H9 (cell line): ENCODE measurements around the gene CCSER1. TPM values are rescaled to one million over a fixed set of nuclear protein-coding genes. Genes with fewer than 3 reads are reported as not detected.
"Not testable (repeated sequence)": the region's sequence is repeated elsewhere in the genome, so short reads cannot be mapped to it uniquely, and the experiment has no call there.

Experiments used
- DNase-seq: peaks from one replicate; pipeline ENCODE4 v3.0.0-alpha.2; 2017
- H2AFZ ChIP-seq: one replicate; pipeline ENCODE4 v1.6.1; 2013; ENCODE audit warnings: mild to moderate bottlenecking, low read length, control low read depth, moderate library complexity
- H2AK5ac ChIP-seq: 2 replicates; pipeline ENCODE4 v1.6.1; 2013; ENCODE audit warnings: low read length, control low read depth, mixed read lengths; ENCODE audit not compliant: insufficient read length
- H2BK120ac ChIP-seq: one replicate; pipeline ENCODE4 v1.6.1; 2013; ENCODE audit warnings: low read depth, mild to moderate bottlenecking, low read length, control low read depth, inconsistent platforms; ENCODE audit not compliant: poor library complexity, severe bottlenecking
- H2BK12ac ChIP-seq: 2 replicates; pipeline ENCODE4 v1.6.1; 2013; ENCODE audit warnings: low read length, control low read depth, mixed read lengths, low read depth; ENCODE audit not compliant: insufficient read length
- H2BK15ac ChIP-seq: 2 replicates; pipeline ENCODE4 v1.6.1; 2013; ENCODE audit warnings: low read depth, low read length, control low read depth
- H2BK20ac ChIP-seq: one replicate; pipeline ENCODE4 v1.6.1; 2013; ENCODE audit warnings: low read depth, mild to moderate bottlenecking, low read length, control low read depth, inconsistent platforms; ENCODE audit not compliant: poor library complexity, severe bottlenecking
- H2BK5ac ChIP-seq: 2 replicates; pipeline ENCODE4 v1.6.1; 2013; ENCODE audit warnings: low read length, control low read depth, mixed read lengths; ENCODE audit not compliant: insufficient read length
- H3K14ac ChIP-seq: 2 replicates; pipeline ENCODE4 v1.6.1; 2013; ENCODE audit warnings: low read length, control low read depth; ENCODE audit not compliant: insufficient read depth
- H3K18ac ChIP-seq: 2 replicates; pipeline ENCODE4 v1.6.1; 2013; ENCODE audit warnings: low read depth, mild to moderate bottlenecking, mixed read lengths, low read length, control low read depth; ENCODE audit not compliant: insufficient read length
- H3K23ac ChIP-seq: 2 replicates; pipeline ENCODE4 v1.6.1; 2013; ENCODE audit warnings: low read length, control low read depth, mixed read lengths, low read depth; ENCODE audit not compliant: insufficient read length
- H3K23me2 ChIP-seq: 2 replicates; pipeline ENCODE4 v1.6.1; 2013; ENCODE audit warnings: low read depth, mild to moderate bottlenecking, mixed read lengths, low read length, control low read depth; ENCODE audit not compliant: insufficient read length, poor library complexity, severe bottlenecking
- H3K27ac ChIP-seq: 2 replicates; pipeline ENCODE4 v1.5.1; 2013; ENCODE audit warnings: low read length, control low read depth, mixed read lengths, low read depth; ENCODE audit not compliant: insufficient read length
- H3K27me3 ChIP-seq: 2 replicates; pipeline ENCODE4 v1.6.1; 2013; ENCODE audit warnings: low read length, control low read depth, inconsistent platforms; ENCODE audit not compliant: insufficient read depth
- H3K4ac ChIP-seq: 2 replicates; pipeline ENCODE4 v1.6.1; 2013; ENCODE audit warnings: low read depth, mild to moderate bottlenecking, control low read depth, inconsistent platforms, low read length, moderate library complexity
- H3K4me1 ChIP-seq: 2 replicates; pipeline ENCODE4 v1.6.1; 2013; ENCODE audit warnings: low read length, control low read depth, inconsistent platforms; ENCODE audit not compliant: insufficient read depth
- H3K4me2 ChIP-seq: 2 replicates; pipeline ENCODE4 v1.6.1; 2013; ENCODE audit warnings: low read length, control low read depth, mixed read lengths; ENCODE audit not compliant: insufficient read length, insufficient read depth
- H3K56ac ChIP-seq: 2 replicates; pipeline ENCODE4 v1.6.1; 2013; ENCODE audit warnings: low read depth, mild to moderate bottlenecking, mixed read lengths, low read length, control low read depth; ENCODE audit not compliant: insufficient read length
- H3K79me1 ChIP-seq: 2 replicates; pipeline ENCODE4 v1.6.1; 2013; ENCODE audit warnings: low read depth, mild to moderate bottlenecking, moderate library complexity, low read length, control low read depth, inconsistent platforms; ENCODE audit not compliant: insufficient read depth, poor library complexity, severe bottlenecking
- H3K79me2 ChIP-seq: 2 replicates; pipeline ENCODE4 v1.6.1; 2013; ENCODE audit warnings: low read length, control low read depth, inconsistent platforms; ENCODE audit not compliant: insufficient read depth
- H3K9ac ChIP-seq: 2 replicates; pipeline ENCODE4 v1.6.1; 2013; ENCODE audit warnings: low read length, control low read depth, mixed read lengths; ENCODE audit not compliant: insufficient read length; ENCODE audit errors: extremely low read depth
- H3K9me3 ChIP-seq: one replicate; pipeline ENCODE4 v1.6.1; 2013; ENCODE audit warnings: low read depth, low read length, inconsistent platforms; ENCODE audit not compliant: control insufficient read depth
- H3T11ph ChIP-seq: one replicate; pipeline ENCODE4 v1.6.1; 2013; ENCODE audit warnings: mild to moderate bottlenecking, low read length, control low read depth, inconsistent platforms
- H4K20me1 ChIP-seq: one replicate; pipeline ENCODE4 v1.6.1; 2013; ENCODE audit not compliant: control insufficient read depth, insufficient read length, insufficient read depth
- H4K5ac ChIP-seq: 2 replicates; pipeline ENCODE4 v1.6.1; 2013; ENCODE audit warnings: low read depth, mild to moderate bottlenecking, mixed read lengths, low read length, control low read depth; ENCODE audit not compliant: insufficient read length
- H4K8ac ChIP-seq: replicated peaks from 2 replicates; pipeline ENCODE4 v1.6.1; 2013; ENCODE audit warnings: low read length, control low read depth, mixed read lengths, low read depth; ENCODE audit not compliant: insufficient read length
- H4K91ac ChIP-seq: 2 replicates; pipeline ENCODE4 v1.6.1; 2013; ENCODE audit warnings: low read depth, mild to moderate bottlenecking, moderate library complexity, mixed read lengths, low read length, control low read depth; ENCODE audit not compliant: insufficient read length
- H3K27ac Mint-ChIP-seq, 3 experiments: 2 replicates in 2 of 3; 3 replicates in 1 of 3; pipeline ENCODE4 v1.8.0; 2020 to 2021; ENCODE audit warnings: mixed read lengths in 3 of 3, mild to moderate bottlenecking in 1 of 3, moderate library complexity in 1 of 3
- H3K27me3 Mint-ChIP-seq: 2 replicates; pipeline ENCODE4 v1.8.0; 2021; ENCODE audit warnings: low read depth, mild to moderate bottlenecking, moderate library complexity, mixed read lengths
- H3K36me3 Mint-ChIP-seq, 3 experiments: 2 replicates in 2 of 3; 3 replicates in 1 of 3; pipeline ENCODE4 v1.8.0; 2020 to 2021; ENCODE audit warnings: low read depth in 3 of 3, mixed read lengths in 3 of 3; ENCODE audit not compliant: insufficient read depth in 1 of 3
- H3K4me1 Mint-ChIP-seq, 2 experiments: 2 replicates each; pipeline ENCODE4 v1.8.0; 2020; ENCODE audit warnings: mixed read lengths in 2 of 2
- H3K4me3 Mint-ChIP-seq, 2 experiments: 2 replicates in 1 of 2; 3 replicates in 1 of 2; pipeline ENCODE4 v1.8.0; 2020 to 2021; ENCODE audit warnings: mild to moderate bottlenecking in 2 of 2, mixed read lengths in 2 of 2, moderate library complexity in 1 of 2
- H3K9me3 Mint-ChIP-seq, 2 experiments: 2 replicates in 1 of 2; 3 replicates in 1 of 2; pipeline ENCODE4 v1.8.0; 2020; ENCODE audit warnings: mild to moderate bottlenecking in 2 of 2, mixed read lengths in 2 of 2, moderate library complexity in 1 of 2
- WGBS: extraction: QIAGEN DNeasy Blood & Tissue Kit; methylation state at CpG from one replicate; pipeline ENCODE4 v1.1.7; 2013; ENCODE audit warnings: missing lambda C conversion rate, low lambda C conversion rate, mixed read lengths; ENCODE audit not compliant: insufficient read length; ENCODE audit errors: extremely low coverage; 5-methylcytosine and 5-hydroxymethylcytosine counted together
- total RNA-seq: library from RNA; stranded (reverse); gene quantifications from 2 replicates; pipeline ENCODE4 v1.2.1, GENCODE V29; 2021
- TF ChIP-seq, protein P1 (sequence below): fragments of 200-600 bp; sonication (generic); conservative IDR thresholded peaks from 3 replicates; pipeline ENCODE4 v1.8.0; 2021; ENCODE audit warnings: antibody characterized with exemption, mild to moderate bottlenecking

CCSER1 gene
- total RNA-seq, 1 experiment from 2014 or later = 0.37 TPM

DNA sequence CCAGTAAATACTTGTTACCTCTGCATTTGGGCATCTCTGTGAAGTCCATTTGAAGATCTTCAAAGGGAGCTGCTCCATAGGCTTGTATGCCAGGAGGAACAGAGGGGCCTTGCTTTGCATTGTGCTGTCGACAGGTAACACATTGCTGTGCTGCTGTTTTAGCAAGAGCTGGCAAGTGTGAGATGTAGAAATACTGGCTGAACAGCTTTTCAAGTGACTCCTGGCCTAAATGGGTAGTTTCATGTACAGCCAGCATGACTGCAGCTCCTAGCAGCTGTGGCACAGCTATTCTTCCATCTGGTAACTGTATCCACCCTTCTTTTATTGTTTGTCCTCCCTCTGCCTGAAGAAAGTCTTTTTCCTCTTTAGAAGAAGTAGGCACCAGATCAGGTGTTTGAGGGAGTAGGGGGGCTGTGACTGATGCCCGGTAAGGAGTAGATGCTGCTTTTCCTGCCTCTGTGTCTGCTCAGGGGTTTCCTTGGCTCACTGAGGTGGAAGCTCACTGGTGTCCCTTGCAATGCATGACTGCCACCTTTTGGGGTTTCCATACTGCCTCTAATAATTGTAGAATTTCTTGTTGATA lies 965.3 kb downstream of the CCSER1 start:
- H4K20me1 ChIP-seq = no peaks in the 10 kb centered on the region
- no peak overlapping the region for H4K91ac ChIP-seq
- H3K4me1 ChIP-seq = no peaks in the 10 kb centered on the region; the same call in 1 of the 2 replicates
- no peak overlapping the region for H3K56ac ChIP-seq
- H2AK5ac ChIP-seq = no peak overlapping the region
- H3K27me3 ChIP-seq = no peaks in the 10 kb centered on the region
- H3T11ph ChIP-seq = no peak overlapping the region
- no peak overlapping the region for H2AFZ ChIP-seq
- no peak overlapping the region for H3K4me2 ChIP-seq
- no peak overlapping the region for H2BK120ac ChIP-seq
- H3K9ac ChIP-seq = no peak overlapping the region
- H3K23ac ChIP-seq = no peak overlapping the region
- no peak overlapping the region for H3K18ac ChIP-seq
- WGBS = no CpG with 5 or more reads among the region's 2 CpGs
- Mint-ChIP-seq H3K4me1 (peaks cover 11 to 22% of the 10 kb centered on the region in 2 experiments), H3K36me3 (peaks cover 24 to 27% (median 25%) of the 10 kb centered on the region in 3 experiments), H3K4me3 (no peak overlapping the region), H3K27me3 (peaks cover 4% of the 10 kb centered on the region), H3K9me3 (peaks cover 23 to 29% of the 10 kb centered on the region in 2 experiments), H3K27ac (no peak overlapping the region; a peak in 1 of 7 replicates)
- no peak overlapping the region for H4K8ac ChIP-seq
- H2BK5ac ChIP-seq = no peak overlapping the region
- no peaks in the 10 kb centered on the region for H3K23me2 ChIP-seq
- TF ChIP-seq, protein P1, sequence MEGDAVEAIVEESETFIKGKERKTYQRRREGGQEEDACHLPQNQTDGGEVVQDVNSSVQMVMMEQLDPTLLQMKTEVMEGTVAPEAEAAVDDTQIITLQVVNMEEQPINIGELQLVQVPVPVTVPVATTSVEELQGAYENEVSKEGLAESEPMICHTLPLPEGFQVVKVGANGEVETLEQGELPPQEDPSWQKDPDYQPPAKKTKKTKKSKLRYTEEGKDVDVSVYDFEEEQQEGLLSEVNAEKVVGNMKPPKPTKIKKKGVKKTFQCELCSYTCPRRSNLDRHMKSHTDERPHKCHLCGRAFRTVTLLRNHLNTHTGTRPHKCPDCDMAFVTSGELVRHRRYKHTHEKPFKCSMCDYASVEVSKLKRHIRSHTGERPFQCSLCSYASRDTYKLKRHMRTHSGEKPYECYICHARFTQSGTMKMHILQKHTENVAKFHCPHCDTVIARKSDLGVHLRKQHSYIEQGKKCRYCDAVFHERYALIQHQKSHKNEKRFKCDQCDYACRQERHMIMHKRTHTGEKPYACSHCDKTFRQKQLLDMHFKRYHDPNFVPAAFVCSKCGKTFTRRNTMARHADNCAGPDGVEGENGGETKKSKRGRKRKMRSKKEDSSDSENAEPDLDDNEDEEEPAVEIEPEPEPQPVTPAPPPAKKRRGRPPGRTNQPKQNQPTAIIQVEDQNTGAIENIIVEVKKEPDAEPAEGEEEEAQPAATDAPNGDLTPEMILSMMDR = no peak; the same call in 2 of the 3 replicates
- no peak overlapping the region for H3K14ac ChIP-seq
- no peak overlapping the region for H3K4ac ChIP-seq
- H2BK20ac ChIP-seq = no peak overlapping the region
- no peak overlapping the region for H4K5ac ChIP-seq
- H3K79me1 ChIP-seq = no peaks in the 10 kb centered on the region
- no peaks in the 10 kb centered on the region for H3K9me3 ChIP-seq
- DNase-seq = no peak
- H2BK12ac ChIP-seq = no peak overlapping the region
- no peak overlapping the region for H2BK15ac ChIP-seq
- H3K79me2 ChIP-seq = no peaks in the 10 kb centered on the region
- H3K27ac ChIP-seq = no peak overlapping the region

DNA sequence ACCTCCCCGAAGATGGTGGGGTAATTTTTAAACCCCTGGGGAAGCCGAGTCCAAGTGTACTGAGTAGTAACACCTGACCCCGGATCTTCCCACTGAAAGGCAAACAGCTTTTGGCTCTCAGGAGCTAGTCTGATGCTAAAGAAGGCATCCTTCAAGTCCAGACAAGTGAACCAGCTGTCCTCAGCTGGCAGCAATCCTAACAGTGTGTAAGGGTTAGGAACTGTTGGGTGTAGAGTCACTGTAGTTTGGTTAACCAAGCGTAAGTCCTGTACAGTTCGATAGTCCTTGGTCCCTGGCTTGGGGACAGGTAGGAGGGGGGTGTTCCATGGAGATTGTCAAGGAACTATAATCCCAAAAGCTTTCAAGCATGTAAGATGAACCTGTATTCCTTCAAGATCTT lies 967.0 kb downstream of the CCSER1 start:
- H3K4me3 Mint-ChIP-seq, DNase-seq, H2BK15ac ChIP-seq, H4K5ac ChIP-seq, H3K23me2 ChIP-seq, H4K8ac ChIP-seq, H3K4me2 ChIP-seq, H2BK20ac ChIP-seq, H3K79me2 ChIP-seq, H3K27me3 ChIP-seq, H3K9me3 ChIP-seq, H3K23ac ChIP-seq, H3K9ac ChIP-seq, H3K27ac ChIP-seq, H3K27ac Mint-ChIP-seq, H3T11ph ChIP-seq, H3K79me1 ChIP-seq, H2BK120ac ChIP-seq, H4K20me1 ChIP-seq, H2AFZ ChIP-seq, H3K27me3 Mint-ChIP-seq, H3K18ac ChIP-seq, H2BK12ac ChIP-seq, H2BK5ac ChIP-seq, H4K91ac ChIP-seq, H3K56ac ChIP-seq, H3K14ac ChIP-seq, H3K4me1 ChIP-seq, H3K4ac ChIP-seq, H3K4me1 Mint-ChIP-seq, H2AK5ac ChIP-seq: not testable (repeated sequence)
- no CpG with 5 or more reads among the region's 5 CpGs for WGBS
- H3K9me3 Mint-ChIP-seq = peaks cover 28 to 35% of the 10 kb centered on the region in 2 experiments
- H3K36me3 Mint-ChIP-seq = peaks cover 27 to 32% (median 30%) of the 10 kb centered on the region in 3 experiments
